Heart left ventricle (tissue), 16 donors: ENCODE measurements around the gene MAD2L2. TPM values are rescaled to one million over a fixed set of nuclear protein-coding genes. Genes with fewer than 3 reads are reported as not detected.

Source experiments
- ATAC-seq, 4 donors: fragments of 200-7000 bp; cut with Tn5 transposase; one replicate each; pipeline ENCODE4 v1.9.1; 2020 to 2022; ENCODE audit warnings: moderate library complexity in 4 of 4, mild to moderate bottlenecking in 3 of 4, moderate number of reproducible peaks in 1 of 4
- DNase-seq, 5 donors: peaks; one replicate each; pipeline ENCODE4 v3.0.0-alpha.2; 2020
- H3K27ac ChIP-seq, 12 donors: fragments of 200-600 bp; sonication (generic) in 4 of 12; one replicate each; pipeline versions ENCODE4 v1.5.0 to v1.8.0; 2016 to 2022; ENCODE audit warnings: mild to moderate bottlenecking in 2 of 12
- H3K27me3 ChIP-seq, 9 donors: fragments of 200-600 bp; sonication (generic) in 2 of 9; one replicate each; pipeline versions ENCODE4 v1.5.1 to v1.8.0; 2016 to 2022; ENCODE audit warnings: mild to moderate bottlenecking in 3 of 9
- H3K36me3 ChIP-seq, 9 donors: fragments of 200-600 bp; sonication (generic) in 2 of 9; one replicate each; pipeline versions ENCODE4 v1.5.0 to v1.8.0; 2018 to 2022; ENCODE audit warnings: mild to moderate bottlenecking in 2 of 9
- H3K4me1 ChIP-seq, 12 donors: fragments of 200-600 bp; sonication (generic) in 4 of 12; one replicate each; pipeline versions ENCODE4 v1.5.0 to v1.8.0; 2016 to 2022; ENCODE audit warnings: mild to moderate bottlenecking in 3 of 12
- H3K4me3 ChIP-seq, 12 donors: fragments of 200-600 bp; sonication (generic) in 4 of 12; one replicate each; pipeline versions ENCODE4 v1.5.0 to v1.8.0; 2017 to 2022; ENCODE audit warnings: mild to moderate bottlenecking in 9 of 12, moderate library complexity in 4 of 12
- H3K9me3 ChIP-seq, 12 donors: fragments of 200-600 bp; sonication (generic) in 4 of 12; one replicate each; pipeline versions ENCODE4 v1.5.0 to v1.8.0; 2016 to 2022; ENCODE audit warnings: mild to moderate bottlenecking in 1 of 12
- POLR2A ChIP-seq, 2 donors: fragments of 450-650 bp; IDR thresholded peaks; one replicate each; pipeline ENCODE4 v1.6.1; 2017; ENCODE audit warnings: antibody characterized with exemption in 2 of 2, mild to moderate bottlenecking in 2 of 2, moderate library complexity in 2 of 2
- WGBS, 4 donors: extraction: QIAGEN DNeasy Blood & Tissue Kit in 2 of 4; methylation state at CpG; one replicate each; pipeline versions ENCODE4 v1.1.5 to v1.1.7; 2013 to 2018; 5-methylcytosine and 5-hydroxymethylcytosine counted together
- intact Hi-C, 10 donors: fragments of 100-400 bp; cut with DNase I; formaldehyde crosslinking; loops; one replicate each; pipeline versions ENCODE4 v1.11.1 to v1.14.2; 2022
- polyA plus RNA-seq, 2 donors: library from polyadenylated mRNA; stranded (reverse); fragments of 200-250 nt; gene quantifications; one replicate each; pipeline ENCODE4 v1.2.3, GENCODE V29; 2013
- total RNA-seq, 9 donors: library from RNA; depleted of rRNA in 2 of 9; stranded (reverse); fragments of >200 nt in 2 of 9; fragmentation: NEBNext Ultra II Directional in 3 of 9; extraction: Animal tissue kit (Norgen Biotek cat#: 25700) in 3 of 9; gene quantifications; one replicate each; pipeline versions ENCODE4 v1.1.0 to v1.2.4, GENCODE V29; 2016 to 2023
- TF ChIP-seq, protein P1 (sequence below), 12 donors: fragments of 200-600 bp; sonication (generic) in 4 of 12; IDR thresholded peaks; one replicate each; pipeline versions ENCODE4 v1.5.0 to v1.8.0; 2018 to 2022; ENCODE audit warnings: antibody characterized with exemption in 12 of 12, mild to moderate bottlenecking in 5 of 12
- donor health status: ischemic (EF 13 %, LVEDD 7.1; RV severe dilation, severe dysfunction).
- donor health status: healthy with polysubstance abuse.
- donor health status: DM: no; HTN: yes; CAD: no.
- donor health status: DM: no; HTN: no; CAD: no.
- donor health status: ischemic (EF 25% LVEDD 6.9; RV normal size, moderate dysfunction).
- donor health status: ischemic (EF 25% LVEDD 5.7; RV mildly dilated, moderate dysfunction).
- donor health status: healthy.
- donor health status: DM: yes; HTN: yes; CAD: no.
- donor health status: ischemic (EF 35%, LVEDD 5.7; RV mildly dilated, moderate dysfunction).
- donor health status: nonischemic (EF 11% LVEDD 7.7; RV severe dilation, severe dysfunction).
- donor health status: DM: yes; HTN: yes; CAD: no.
- donor health status: PGD.
- donor health status: ischemic (EF 29% LVEDD 5.4; RV normal size, mild dysfunction).
- donor health status: nonischemic (EF 23%, LVEDD 6.1; RV moderate dilation, normal function).

Gene MAD2L2
- total and polyA plus RNA-seq, 11 donors = 15.9 to 54.2 (median 18.5) TPM

GRCh38 chr1:11657654-11658053 lies 23.3 kb downstream of the MAD2L2 start:
- peaks cover 0 to 15% (median 0%) of the 10 kb centered on the region in 9 donors for H3K27me3 ChIP-seq
- no peak for DNase-seq
- peaks cover 0 to 46% (median 20%) of the 10 kb centered on the region in 9 donors for H3K36me3 ChIP-seq
- ATAC-seq = no peak
- TF ChIP-seq, protein P1, sequence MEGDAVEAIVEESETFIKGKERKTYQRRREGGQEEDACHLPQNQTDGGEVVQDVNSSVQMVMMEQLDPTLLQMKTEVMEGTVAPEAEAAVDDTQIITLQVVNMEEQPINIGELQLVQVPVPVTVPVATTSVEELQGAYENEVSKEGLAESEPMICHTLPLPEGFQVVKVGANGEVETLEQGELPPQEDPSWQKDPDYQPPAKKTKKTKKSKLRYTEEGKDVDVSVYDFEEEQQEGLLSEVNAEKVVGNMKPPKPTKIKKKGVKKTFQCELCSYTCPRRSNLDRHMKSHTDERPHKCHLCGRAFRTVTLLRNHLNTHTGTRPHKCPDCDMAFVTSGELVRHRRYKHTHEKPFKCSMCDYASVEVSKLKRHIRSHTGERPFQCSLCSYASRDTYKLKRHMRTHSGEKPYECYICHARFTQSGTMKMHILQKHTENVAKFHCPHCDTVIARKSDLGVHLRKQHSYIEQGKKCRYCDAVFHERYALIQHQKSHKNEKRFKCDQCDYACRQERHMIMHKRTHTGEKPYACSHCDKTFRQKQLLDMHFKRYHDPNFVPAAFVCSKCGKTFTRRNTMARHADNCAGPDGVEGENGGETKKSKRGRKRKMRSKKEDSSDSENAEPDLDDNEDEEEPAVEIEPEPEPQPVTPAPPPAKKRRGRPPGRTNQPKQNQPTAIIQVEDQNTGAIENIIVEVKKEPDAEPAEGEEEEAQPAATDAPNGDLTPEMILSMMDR (IDR thresholded peaks at IDR 0.05) = no peak
- TF ChIP-seq POLR2A (IDR thresholded peaks at IDR 0.05) = no peak
- no peak overlapping the region for H3K27ac ChIP-seq
- H3K4me3 ChIP-seq = no peak overlapping the region
- H3K4me1 ChIP-seq = peaks cover 2 to 22% (median 9%) of the 10 kb centered on the region in 12 donors
- intact Hi-C loops = no loop called here
- no peaks in the 10 kb centered on the region for H3K9me3 ChIP-seq
- WGBS, 4 donors = 70 to 77% (median 74%) methylated on average over 6 of the region's 6 CpGs

DNA sequence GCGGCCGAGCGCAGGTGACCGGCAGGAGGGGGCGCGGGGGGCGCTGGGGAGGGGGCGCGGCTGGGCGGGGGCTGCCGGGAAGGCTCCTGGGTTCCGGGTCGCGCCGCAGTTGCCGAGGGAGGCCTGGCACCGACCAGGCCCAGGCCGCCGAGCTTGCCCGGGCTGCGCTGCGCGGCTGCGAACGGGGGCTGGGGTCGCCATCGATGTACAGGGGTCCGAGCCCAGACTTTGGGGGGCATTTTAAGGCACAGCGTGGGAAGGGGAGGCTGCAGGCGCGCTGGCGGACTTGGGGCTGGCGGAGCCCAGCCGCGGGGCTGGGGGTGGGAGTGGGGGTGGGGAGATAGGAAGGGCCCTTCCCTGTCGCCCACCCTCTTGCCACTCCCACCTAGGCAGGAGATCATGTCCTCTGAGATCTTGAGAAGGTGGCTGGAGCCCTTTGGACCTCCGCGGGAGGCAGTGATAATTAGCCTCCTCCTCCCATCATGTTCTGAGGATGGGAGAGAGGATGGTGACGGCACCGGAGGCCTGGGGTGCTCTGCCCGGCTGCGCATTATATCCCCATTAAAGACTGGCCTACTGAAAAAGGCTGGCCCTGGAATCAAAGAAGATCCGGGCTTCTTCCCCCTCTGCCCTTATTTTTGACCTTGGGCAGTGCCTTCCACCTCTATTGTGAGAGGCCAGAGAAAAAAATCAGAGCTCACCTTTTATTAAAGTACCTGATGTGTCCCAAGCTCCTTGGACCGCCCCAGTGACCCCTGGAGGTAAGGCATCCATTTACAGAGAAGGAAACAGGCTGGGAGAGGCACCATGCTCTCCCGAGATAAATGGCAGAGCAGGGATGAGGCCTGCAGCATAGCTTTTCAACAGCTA lies 25.8 kb downstream of the MAD2L2 start:
- WGBS, 4 donors = 8 to 20% (median 14%) methylated on average over 21 to 45 of the region's 45 CpGs
- no peak for TF ChIP-seq POLR2A (IDR thresholded peaks at IDR 0.05)
- TF ChIP-seq, protein P1 (IDR thresholded peaks at IDR 0.05) = no peak
- intact Hi-C loops = loop anchor here in 4 of 10 donors (2.0 to 5.0 kb wide), 2 partner anchors 62 to 64 kb away; no protein-coding TSS in a partner anchor
- Histone ChIP-seq H3K4me3 (peak overlapping the region; percentile 28 to 89 (median 67)), H3K9me3 (no peaks in the 10 kb centered on the region), H3K4me1 (peaks cover 2 to 27% (median 14%) of the 10 kb centered on the region in 12 donors), H3K36me3 (peaks cover 0 to 35% (median 13%) of the 10 kb centered on the region in 9 donors), H3K27me3 (peaks cover 0 to 20% (median 3%) of the 10 kb centered on the region in 9 donors), H3K27ac (peak overlapping the region in 3 of 12 donors; percentile 43 to 58 (median 46))
- peak in 1 of 4 donors; percentile 9 for ATAC-seq
- no peak for DNase-seq

GRCh38 chr1:11654137-11654938 lies 26.6 kb downstream of the MAD2L2 start, which contains the start of the genes FBXO2 and FBXO44:
TSS of gene FBXO2 (minus strand) at chr1:11654429. CDS start at chr1:11654340, 89 bp downstream.
TSS of gene FBXO44 (plus strand) at chr1:11654877. CDS start at chr1:11655836, 959 bp downstream.
- no peaks in the 10 kb centered on the region for H3K9me3 ChIP-seq
- H3K4me1 ChIP-seq = peaks cover 2 to 34% (median 16%) of the 10 kb centered on the region in 12 donors
- H3K27me3 ChIP-seq = peaks cover 0 to 29% (median 10%) of the 10 kb centered on the region in 9 donors
- peak within 1 kb of the TSS in 4 of 12 donors; percentile 43 to 58 (median 52) for H3K27ac ChIP-seq
- WGBS, 4 donors = 3 to 11% (median 6%) methylated on average over 21 to 94 of the region's 94 CpGs
- intact Hi-C loops = loop anchor here in 4 of 10 donors (2.0 to 5.0 kb wide), 2 partner anchors 63 to 64 kb away; no protein-coding TSS in a partner anchor
- peak; percentile 40 to 83 (median 62) for ATAC-seq
- peaks cover 0 to 26% (median 7%) of the 10 kb centered on the region in 9 donors for H3K36me3 ChIP-seq
- DNase-seq = peak in 3 of 5 donors; percentile 50 to 75 (median 50)
- no peak for TF ChIP-seq POLR2A (IDR thresholded peaks at IDR 0.05)
- TF ChIP-seq, protein P1 (IDR thresholded peaks at IDR 0.05) = no peak
- peak within 1 kb of the TSS; percentile 37 to 89 (median 67) for H3K4me3 ChIP-seq
